ENCODE data around the gene RTP4. TPM values are rescaled to one million over a fixed set of nuclear protein-coding genes. Genes with fewer than 3 reads are reported as not detected.

RTP4 gene
- polyA plus RNA-seq, 1 donor (not counting 4 experiments of a cell fraction or from before 2014, with no cell fraction given): 0.38 TPM

- dilution Hi-C loops (cut with MboI; ENCODE audit: extremely low pct_ligation_motif_present, low sequenced_read_pairs): no loop called here
These were observed 14.5 kb downstream of the RTP4 start for GRCh38 chr3:187382609-187383151.

GRCh38 chr3:187383246-187383645 is 15.1 kb downstream of the RTP4 start:
- H3K27me3 ChIP-seq (ENCODE audit: control insufficient read depth, extremely low read depth, insufficient read depth, low read length): no peaks in the 10 kb centered on the region
- no peak overlapping the region for H3K4me2 ChIP-seq (ENCODE audit: control insufficient read depth, extremely low read depth, insufficient read depth, low read depth, low read length)
- dilution Hi-C loops (cut with MboI; ENCODE audit: extremely low pct_ligation_motif_present, low sequenced_read_pairs): no loop called here
- H4K20me1 ChIP-seq (ENCODE audit: control insufficient read depth, extremely low read depth, insufficient read depth, low read length): no peaks in the 10 kb centered on the region
- FAIRE-seq: no peak
- no peaks in the 10 kb centered on the region for H3K79me2 ChIP-seq (ENCODE audit: control insufficient read depth, insufficient read depth, low read length)
- no peak overlapping the region for H2AFZ ChIP-seq (ENCODE audit: control insufficient read depth, low read length)
- no peaks in the 10 kb centered on the region for H3K36me3 ChIP-seq (ENCODE audit: control insufficient read depth in 2 of 2, extremely low read depth in 1 of 2, insufficient read depth in 2 of 2, low read length in 2 of 2)
- no peaks in the 10 kb centered on the region for H3K9me1 ChIP-seq (ENCODE audit: control insufficient read depth, extremely low read depth, insufficient read depth, low read length)
- H3K9ac ChIP-seq (ENCODE audit: control insufficient read depth, extremely low read depth, insufficient read depth, low read length): no peak overlapping the region
- H3K4me1 ChIP-seq (ENCODE audit: control insufficient read depth, extremely low read depth, insufficient read depth, low read length): no peaks in the 10 kb centered on the region
- no peak for DNase-seq (ENCODE audit: low read depth, low spot score)
- H3K4me3 ChIP-seq (ENCODE audit: control insufficient read depth in 2 of 3, extremely low read depth in 1 of 3, insufficient read depth in 2 of 3, low read depth in 1 of 3, low read length in 3 of 3): no peak overlapping the region
- H3K9me3 ChIP-seq (ENCODE audit: control insufficient read depth, low read depth, low read length): no peaks in the 10 kb centered on the region
- no peak overlapping the region for H3K27ac ChIP-seq (ENCODE audit: control insufficient read depth, insufficient read depth, low read length)
- TF ChIP-seq EZH2 (IDR thresholded peaks at IDR 0.05; ENCODE audit: low read length) (no peak), CTCF (optimal IDR thresholded peaks at IDR 0.05 in 1 of 3, IDR thresholded peaks at IDR 0.05 in 1 of 3, conservative IDR thresholded peaks at IDR 0.05 in 1 of 3; ENCODE audit: extremely low read depth in 1 of 3, insufficient read depth in 2 of 3, low read length in 3 of 3) (no peak)

More at GRCh38 chr3:187382609-187383151, 14.5 kb downstream of the RTP4 start:
- no peak overlapping the region for H3K27ac ChIP-seq (ENCODE audit: control insufficient read depth, insufficient read depth, low read length)
- H2AFZ ChIP-seq (ENCODE audit: control insufficient read depth, low read length): no peak overlapping the region
- no peaks in the 10 kb centered on the region for H3K79me2 ChIP-seq (ENCODE audit: control insufficient read depth, insufficient read depth, low read length)
- no peak for TF ChIP-seq CTCF (optimal IDR thresholded peaks at IDR 0.05 in 1 of 3, IDR thresholded peaks at IDR 0.05 in 1 of 3, conservative IDR thresholded peaks at IDR 0.05 in 1 of 3; ENCODE audit: extremely low read depth in 1 of 3, insufficient read depth in 2 of 3, low read length in 3 of 3)
- TF ChIP-seq EZH2 (IDR thresholded peaks at IDR 0.05; ENCODE audit: low read length): no peak
- no peaks in the 10 kb centered on the region for H3K36me3 ChIP-seq (ENCODE audit: control insufficient read depth in 2 of 2, extremely low read depth in 1 of 2, insufficient read depth in 2 of 2, low read length in 2 of 2)
- H3K4me3 ChIP-seq (ENCODE audit: control insufficient read depth in 2 of 3, extremely low read depth in 1 of 3, insufficient read depth in 2 of 3, low read depth in 1 of 3, low read length in 3 of 3): no peak overlapping the region
- H3K9me1 ChIP-seq (ENCODE audit: control insufficient read depth, extremely low read depth, insufficient read depth, low read length): no peaks in the 10 kb centered on the region
- DNase-seq (ENCODE audit: low read depth, low spot score) (no peak), FAIRE-seq (no peak)
- H3K9me3 ChIP-seq (ENCODE audit: control insufficient read depth, low read depth, low read length): no peaks in the 10 kb centered on the region
- no peaks in the 10 kb centered on the region for H4K20me1 ChIP-seq (ENCODE audit: control insufficient read depth, extremely low read depth, insufficient read depth, low read length)
- H3K27me3 ChIP-seq (ENCODE audit: control insufficient read depth, extremely low read depth, insufficient read depth, low read length): no peaks in the 10 kb centered on the region
- H3K9ac ChIP-seq (ENCODE audit: control insufficient read depth, extremely low read depth, insufficient read depth, low read length): no peak overlapping the region
- H3K4me2 ChIP-seq (ENCODE audit: control insufficient read depth, extremely low read depth, insufficient read depth, low read depth, low read length): no peak overlapping the region
- H3K4me1 ChIP-seq (ENCODE audit: control insufficient read depth, extremely low read depth, insufficient read depth, low read length): no peaks in the 10 kb centered on the region

Data from keratinocyte (primary cell).